ENCODE results near the gene RALGPS1. TPM values are rescaled to one million over a fixed set of nuclear protein-coding genes. Genes with fewer than 3 reads are reported as not detected.
A peak's percentile ranks its signal among the peaks of the same experiment; 100 is the strongest.

RALGPS1 gene
- total RNA-seq, 1 experiment from 2014 or later: 18.6 TPM

GRCh38 chr9:127263237-127263636 lies 348.7 kb downstream of the RALGPS1 start:
- H3K23me2 ChIP-seq (ENCODE audit: insufficient read length, low read depth, low read length, poor library complexity, severe bottlenecking): no peaks in the 10 kb centered on the region
- no peak overlapping the region for H2BK12ac ChIP-seq (ENCODE audit: insufficient read length, low read depth, low read length)
- H2BK5ac ChIP-seq (ENCODE audit: insufficient read length, low read length): no peak overlapping the region
- no peaks in the 10 kb centered on the region for H3K27me3 ChIP-seq (ENCODE audit: insufficient read depth, low read length)
- no peaks in the 10 kb centered on the region for H3K79me1 ChIP-seq (ENCODE audit: insufficient read depth, low read depth, low read length, poor library complexity, severe bottlenecking)
- H3K4me1 ChIP-seq (ENCODE audit: insufficient read depth, low read length): no peaks in the 10 kb centered on the region; the same call in 1 of the 2 replicates
- H4K5ac ChIP-seq (ENCODE audit: insufficient read length, low read depth, low read length): no peak overlapping the region
- H3K79me2 ChIP-seq (ENCODE audit: insufficient read depth, low read length): no peaks in the 10 kb centered on the region
- no peaks in the 10 kb centered on the region for H3K27me3 Mint-ChIP-seq (ENCODE audit: low read depth)
- WGBS (ENCODE audit: extremely low coverage, insufficient read length, low lambda C conversion rate): no CpG with 5 or more reads among the region's 9 CpGs
- no peak overlapping the region for H3K9ac ChIP-seq (ENCODE audit: extremely low read depth, insufficient read length, low read length)
- H3K4me2 ChIP-seq (ENCODE audit: insufficient read depth, insufficient read length, low read length): no peak overlapping the region
- peak overlapping the region in 1 of 3 experiments; percentile 29; a peak in 1 of 7 replicates for H3K27ac Mint-ChIP-seq
- no peak overlapping the region for H2AK5ac ChIP-seq (ENCODE audit: insufficient read length, low read length)
- H3K27ac ChIP-seq (ENCODE audit: insufficient read length, low read depth, low read length): no peak overlapping the region
- H3K4me1 Mint-ChIP-seq: peaks cover 16 to 17% of the 10 kb centered on the region in 2 experiments
- H3K23ac ChIP-seq (ENCODE audit: insufficient read length, low read depth, low read length): no peak overlapping the region
- H4K91ac ChIP-seq (ENCODE audit: insufficient read length, low read depth, low read length): no peak overlapping the region
- no peak overlapping the region for H3K4me3 Mint-ChIP-seq
- no peak overlapping the region for H2AFZ ChIP-seq (ENCODE audit: low read length)
- H3K36me3 Mint-ChIP-seq (ENCODE audit: insufficient read depth in 1 of 3, low read depth in 3 of 3): no peaks in the 10 kb centered on the region; a peak in 1 of 7 replicates
- H3K4ac ChIP-seq (ENCODE audit: low read depth, low read length): no peak overlapping the region
- no peak for DNase-seq
- H4K20me1 ChIP-seq (ENCODE audit: control insufficient read depth, insufficient read depth, insufficient read length): no peaks in the 10 kb centered on the region
- H3K9me3 ChIP-seq (ENCODE audit: control insufficient read depth, low read depth, low read length): no peaks in the 10 kb centered on the region
- no peak overlapping the region for H3K14ac ChIP-seq (ENCODE audit: insufficient read depth, low read length)
- H3K56ac ChIP-seq (ENCODE audit: insufficient read length, low read depth, low read length): no peak overlapping the region
- H3K18ac ChIP-seq (ENCODE audit: insufficient read length, low read depth, low read length): no peak overlapping the region
- no peak overlapping the region for H2BK15ac ChIP-seq (ENCODE audit: low read depth, low read length)
- H3T11ph ChIP-seq (ENCODE audit: low read length): no peak overlapping the region
- no peaks in the 10 kb centered on the region for H3K9me3 Mint-ChIP-seq
- no peak overlapping the region for H2BK120ac ChIP-seq (ENCODE audit: low read depth, low read length, poor library complexity, severe bottlenecking)
- no peak overlapping the region for H4K8ac ChIP-seq (replicated peaks; ENCODE audit: insufficient read length, low read depth, low read length)
- TF ChIP-seq CTCF (conservative IDR thresholded peaks at IDR 0.05): no peak
- no peak overlapping the region for H2BK20ac ChIP-seq (ENCODE audit: low read depth, low read length, poor library complexity, severe bottlenecking)

Data from H9 (cell line).